ENCODE measurements around the gene KNG1.
"Not testable (repeated sequence)": the region's sequence is repeated elsewhere in the genome, so short reads cannot be mapped to it uniquely, and the experiment has no call there.

KNG1 gene

GRCh38 chr3:186691676-186692075, 25.5 kb upstream of the KNG1 start:
- no peak for TF ChIP-seq CTCF (IDR thresholded peaks at IDR 0.05; ENCODE audit: low read depth, low read length)
- DNase-seq, result no peak
- Histone ChIP-seq H3K4me3 (ENCODE audit: low read depth, low read length) (no peak overlapping the region), H3K36me3 (no peaks in the 10 kb centered on the region), H3K9me3 (ENCODE audit: severe bottlenecking) (no peaks in the 10 kb centered on the region), H3K27me3 (ENCODE audit: insufficient read depth, low read depth, severe bottlenecking) (peaks cover 8% of the 10 kb centered on the region), H3K27ac (no peak overlapping the region)

GRCh38 chr3:186693843-186694242, 23.3 kb upstream of the KNG1 start:
- TF ChIP-seq CTCF (IDR thresholded peaks at IDR 0.05; ENCODE audit: low read depth, low read length), result no peak
- H3K9me3 ChIP-seq (ENCODE audit: severe bottlenecking), result no peaks in the 10 kb centered on the region
- H3K27ac ChIP-seq, result no peak overlapping the region
- H3K36me3 ChIP-seq, result no peaks in the 10 kb centered on the region
- no peak overlapping the region for H3K4me3 ChIP-seq (ENCODE audit: low read depth, low read length)
- H3K27me3 ChIP-seq (ENCODE audit: insufficient read depth, low read depth, severe bottlenecking), result peaks cover 10% of the 10 kb centered on the region
- DNase-seq, result no peak

- Histone ChIP-seq H3K4me3 (ENCODE audit: low read depth, low read length) (no peak overlapping the region), H3K27me3 (ENCODE audit: insufficient read depth, low read depth, severe bottlenecking) (peaks cover 10% of the 10 kb centered on the region), H3K27ac (no peak overlapping the region), H3K9me3 (ENCODE audit: severe bottlenecking) (no peaks in the 10 kb centered on the region), H3K36me3 (no peaks in the 10 kb centered on the region)
- DNase-seq, result no peak
- no peak for TF ChIP-seq CTCF (IDR thresholded peaks at IDR 0.05; ENCODE audit: low read depth, low read length)
These were observed 22.7 kb upstream of the KNG1 start for GRCh38 chr3:186694288-186695032.

- Histone ChIP-seq H3K36me3 (no peaks in the 10 kb centered on the region), H3K27me3 (ENCODE audit: insufficient read depth, low read depth, severe bottlenecking) (peaks cover 12% of the 10 kb centered on the region), H3K4me3 (ENCODE audit: low read depth, low read length) (no peak overlapping the region), H3K9me3 (ENCODE audit: severe bottlenecking) (no peaks in the 10 kb centered on the region), H3K27ac (no peak overlapping the region)
- DNase-seq, result no peak
- TF ChIP-seq CTCF (IDR thresholded peaks at IDR 0.05; ENCODE audit: low read depth, low read length), result no peak
These were observed 20.6 kb upstream of the KNG1 start for GRCh38 chr3:186696522-186696921.

- no peak for TF ChIP-seq CTCF (IDR thresholded peaks at IDR 0.05; ENCODE audit: low read depth, low read length)
- no peak overlapping the region for H3K27ac ChIP-seq
- DNase-seq, result no peak
- H3K9me3 ChIP-seq (ENCODE audit: severe bottlenecking), result no peaks in the 10 kb centered on the region
- no peak overlapping the region for H3K4me3 ChIP-seq (ENCODE audit: low read depth, low read length)
- H3K36me3 ChIP-seq, result no peaks in the 10 kb centered on the region
- peaks cover 12% of the 10 kb centered on the region for H3K27me3 ChIP-seq (ENCODE audit: insufficient read depth, low read depth, severe bottlenecking)
These were observed 19.6 kb upstream of the KNG1 start for GRCh38 chr3:186697510-186697909.

GRCh38 chr3:186700267-186700666, 16.9 kb upstream of the KNG1 start:
- no peaks in the 10 kb centered on the region for H3K9me3 ChIP-seq (ENCODE audit: severe bottlenecking)
- DNase-seq, result no peak
- no peak overlapping the region for H3K27ac ChIP-seq
- no peaks in the 10 kb centered on the region for H3K36me3 ChIP-seq
- H3K27me3 ChIP-seq (ENCODE audit: insufficient read depth, low read depth, severe bottlenecking), result peaks cover 7% of the 10 kb centered on the region
- TF ChIP-seq CTCF (IDR thresholded peaks at IDR 0.05; ENCODE audit: low read depth, low read length), result no peak
- no peak overlapping the region for H3K4me3 ChIP-seq (ENCODE audit: low read depth, low read length)

- not testable (repeated sequence) for H3K9me3 ChIP-seq (ENCODE audit: severe bottlenecking); H3K27ac ChIP-seq; H3K4me3 ChIP-seq (ENCODE audit: low read depth, low read length); DNase-seq; H3K36me3 ChIP-seq
- peaks cover 15% of the 10 kb centered on the region for H3K27me3 ChIP-seq (ENCODE audit: insufficient read depth, low read depth, severe bottlenecking)
These were observed 14.7 kb upstream of the KNG1 start for GRCh38 chr3:186702451-186702850.

Data from WERI-Rb-1 (cell line).